WTC11 (cell line): Measurements from ENCODE around the gene ARHGEF25.

Source experiments
- ESRRA ChIP-seq: sonication (generic); formaldehyde crosslinking; IDR thresholded peaks from 2 replicates; pipeline ENCODE4 v1.8.1; 2022; ENCODE audit warnings: mild to moderate bottlenecking, missing genetic modification reagents, borderline replicate concordance
- TCF7 ChIP-seq: sonication (generic); formaldehyde crosslinking; IDR thresholded peaks from 2 replicates; pipeline ENCODE4 v1.8.0; 2022; ENCODE audit warnings: mild to moderate bottlenecking, low read depth, missing genetic modification reagents, moderate library complexity

DNA sequence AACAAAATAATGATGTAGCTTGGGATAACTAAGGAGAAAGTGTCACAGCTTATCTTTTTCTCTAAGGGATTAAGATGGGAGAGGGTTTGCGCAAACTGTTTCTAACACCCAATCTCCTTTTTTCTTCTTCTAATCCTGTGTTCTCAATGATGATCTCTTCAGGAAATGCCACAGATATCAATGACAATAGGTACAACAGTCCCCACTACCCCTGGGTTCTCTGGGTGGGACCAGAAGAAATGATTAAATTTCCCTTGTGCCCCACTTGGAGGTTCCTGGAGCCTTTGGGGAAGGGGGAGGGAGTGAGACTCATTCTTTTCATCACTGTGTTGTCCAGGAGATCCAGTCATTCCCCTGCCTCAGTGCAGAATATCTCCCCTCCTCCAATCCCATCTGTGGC lies 28.8 kb upstream of the ARHGEF25 start:
- TF ChIP-seq ESRRA (CRISPR knock-in tag): no peak
- TF ChIP-seq TCF7 (CRISPR knock-in tag): no peak
